ENCODE results near the gene ZNF536. TPM values are rescaled to one million over a fixed set of nuclear protein-coding genes. Genes with fewer than 3 reads are reported as not detected.

The ZNF536 gene
- total and polyA plus RNA-seq, 2 of the 4 experiments (the other 2 are of a cell fraction), result not detected

DNA sequence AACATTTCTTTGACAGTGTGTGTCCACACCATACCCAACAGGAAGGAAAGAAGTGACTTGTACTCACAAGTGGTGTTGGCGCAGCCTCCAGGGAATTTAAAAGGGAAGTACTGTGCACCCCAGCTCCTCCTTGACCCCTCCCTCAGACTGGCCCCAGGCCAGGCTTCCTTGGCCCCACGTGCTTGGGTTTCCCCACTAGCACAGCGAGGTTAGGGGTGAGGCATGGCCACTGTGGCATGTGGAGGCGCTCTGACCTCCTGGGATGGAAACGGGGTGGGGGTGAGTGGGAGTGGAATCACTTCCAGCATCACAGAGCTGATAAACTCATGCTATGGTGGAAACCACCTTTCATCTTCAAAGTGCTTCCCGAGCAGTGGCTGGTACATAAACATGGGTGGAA, 168.6 kb downstream of the ZNF536 start:
- Histone ChIP-seq H4K8ac (ENCODE audit: low read depth in 2 of 2, low read length in 2 of 2) (no peak overlapping the region), H3K4me1 (ENCODE audit: control insufficient read depth, insufficient read depth, low read length) (no peaks in the 10 kb centered on the region), H2AK5ac (ENCODE audit: low read depth, low read length) (no peak overlapping the region), H3K9me3 (ENCODE audit: control insufficient read depth, insufficient read depth, low read length) (peaks cover 29% of the 10 kb centered on the region), H3K4me2 (ENCODE audit: low read depth, low read length) (no peak overlapping the region), H2AFZ (replicated peaks; ENCODE audit: low read length, poor library complexity) (no peak overlapping the region), H3K56ac (ENCODE audit: extremely low read depth, insufficient read depth, low read length) (no peak overlapping the region), H4K20me1 (ENCODE audit: insufficient read depth, low read length) (no peaks in the 10 kb centered on the region), H2AK9ac (replicated peaks; ENCODE audit: low read depth, low read length, poor library complexity) (no peak overlapping the region), H4K91ac (ENCODE audit: insufficient read depth, low read depth, low read length) (no peak overlapping the region), H2BK120ac (ENCODE audit: low read depth, low read length) (no peak overlapping the region), H3K23ac (ENCODE audit: low read depth, low read length) (no peak overlapping the region), H2BK5ac (ENCODE audit: low read depth, low read length, poor library complexity, severe bottlenecking) (no peak overlapping the region), H3K9ac (ENCODE audit: low read depth, low read length) (no peak overlapping the region), H3K4me3 (ENCODE audit: insufficient read depth, low read depth, low read length) (no peak overlapping the region), H3K18ac (ENCODE audit: low read depth, low read length) (no peak overlapping the region), H4K5ac (ENCODE audit: low read depth, low read length) (no peak overlapping the region), H2BK15ac (ENCODE audit: low read depth, low read length) (no peak overlapping the region), H3K9me1 (ENCODE audit: insufficient read depth, low read length) (no peaks in the 10 kb centered on the region), H3K14ac (replicated peaks; ENCODE audit: low read depth, low read length) (no peak overlapping the region), H3K4ac (ENCODE audit: low read depth, low read length) (no peak overlapping the region), H3K79me1 (ENCODE audit: low read depth in 1 of 2, low read length in 2 of 2) (no peaks in the 10 kb centered on the region), H3K27me3 (ENCODE audit: control insufficient read depth, insufficient read depth, low read length) (no peaks in the 10 kb centered on the region), H3K36me3 (ENCODE audit: control insufficient read depth, insufficient read depth, low read length) (no peaks in the 10 kb centered on the region), H2BK20ac (ENCODE audit: low read depth, low read length) (no peak overlapping the region), H3K27ac (ENCODE audit: insufficient read depth, low read length) (no peak overlapping the region)
- TF ChIP-seq, protein P1, sequence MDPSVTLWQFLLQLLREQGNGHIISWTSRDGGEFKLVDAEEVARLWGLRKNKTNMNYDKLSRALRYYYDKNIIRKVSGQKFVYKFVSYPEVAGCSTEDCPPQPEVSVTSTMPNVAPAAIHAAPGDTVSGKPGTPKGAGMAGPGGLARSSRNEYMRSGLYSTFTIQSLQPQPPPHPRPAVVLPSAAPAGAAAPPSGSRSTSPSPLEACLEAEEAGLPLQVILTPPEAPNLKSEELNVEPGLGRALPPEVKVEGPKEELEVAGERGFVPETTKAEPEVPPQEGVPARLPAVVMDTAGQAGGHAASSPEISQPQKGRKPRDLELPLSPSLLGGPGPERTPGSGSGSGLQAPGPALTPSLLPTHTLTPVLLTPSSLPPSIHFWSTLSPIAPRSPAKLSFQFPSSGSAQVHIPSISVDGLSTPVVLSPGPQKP (IDR thresholded peaks at IDR 0.05; ENCODE audit: borderline replicate concordance, low read depth, low read length), result no peak
- no peak for TF ChIP-seq RFX5 (IDR thresholded peaks at IDR 0.05; ENCODE audit: low read depth, low read length)
- TF ChIP-seq BHLHE40 (IDR thresholded peaks at IDR 0.05; ENCODE audit: low read depth, low read length), result no peak
- TF ChIP-seq FOS (IDR thresholded peaks at IDR 0.05; ENCODE audit: low read depth, low read length), result no peak
- TF ChIP-seq MXI1 (IDR thresholded peaks at IDR 0.05; ENCODE audit: borderline replicate concordance, low read depth, low read length), result no peak
- no peak for TF ChIP-seq CHD1 (IDR thresholded peaks at IDR 0.05; ENCODE audit: low read depth, low read length)
- TF ChIP-seq NFE2L2 (IDR thresholded peaks at IDR 0.05; ENCODE audit: low read depth, low read length), result no peak
- TF ChIP-seq POLR2A (IDR thresholded peaks at IDR 0.05; ENCODE audit: low read depth, low read length), result no peak
- no peak for TF ChIP-seq RAD21 (IDR thresholded peaks at IDR 0.05; ENCODE audit: low read length)
- ChIA-PET CTCF (no interaction called here), POLR2A (ENCODE audit: unreplicated experiment) (no interaction called here)
- intact Hi-C loops (cut with micrococcal nuclease), result no loop called here
- ATAC-seq (ENCODE audit: low read depth) (no peak), DNase-seq (no peak)
- no TSS peak for BruUV-seq (replicated peaks)
- in situ Hi-C loops (cut with MboI; ENCODE audit: low sequenced_read_pairs), result no loop called here
- dilution Hi-C loops (cut with HindIII; ENCODE audit: low sequenced_read_pairs, unreplicated experiment), result no loop called here
- no CpG with 5 or more reads among the region's 6 CpGs for WGBS, 2 experiments (ENCODE audit: extremely low coverage in 2 of 2, insufficient read length in 1 of 2)

Data from IMR-90 (cell line).